Left renal cortex interstitium (tissue), 4 donors: ENCODE measurements around the gene TCF4. TPM values are rescaled to one million over a fixed set of nuclear protein-coding genes. Genes with fewer than 3 reads are reported as not detected.

Experiments used
- DNase-seq, 4 donors: peaks; one replicate each; pipeline ENCODE4 v3.0.0-alpha.2; 2013; ENCODE audit warnings: low read depth in 4 of 4, low spot score in 2 of 4, missing footprints in 1 of 4
- polyA plus RNA-seq, 4 donors: library from polyadenylated mRNA; unstranded; fragments of 120-200 nt; gene quantifications; one replicate each; pipeline ENCODE4 v1.2.1, GENCODE V29; 2013; ENCODE audit not compliant: insufficient read length in 4 of 4

TCF4 gene
- polyA plus RNA-seq = 10 to 100 TPM; 60.9 to 74.8 (median 71.2) TPM

GRCh38 chr18:55588111-55588869, at the start of gene TCF4:
TSS of gene TCF4 (minus strand) at chr18:55588192. CDS start at chr18:55587116, 1,076 bp downstream.
- peak in 2 of 4 donors; percentile 61 to 85 for DNase-seq

DNA sequence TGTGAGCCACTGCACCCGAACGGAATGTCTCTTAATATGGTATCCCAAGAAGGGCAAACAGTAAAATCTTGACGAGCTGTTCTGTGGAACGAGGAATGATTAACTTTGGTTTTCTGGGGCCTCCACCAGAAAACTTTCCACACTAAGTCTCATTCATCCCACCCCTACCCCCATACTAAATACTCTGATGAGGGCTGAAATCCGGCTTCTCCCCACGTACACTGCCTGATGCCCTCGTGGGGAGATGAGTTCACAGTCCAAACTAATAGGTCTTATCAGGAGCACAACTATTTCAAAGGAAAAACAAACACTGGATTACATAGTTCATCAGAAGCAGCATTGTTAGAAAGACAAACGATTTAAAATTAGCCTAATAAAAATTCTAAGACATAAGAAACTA, 49.2 kb upstream of the TCF4 start:
- no peak for DNase-seq

DNA sequence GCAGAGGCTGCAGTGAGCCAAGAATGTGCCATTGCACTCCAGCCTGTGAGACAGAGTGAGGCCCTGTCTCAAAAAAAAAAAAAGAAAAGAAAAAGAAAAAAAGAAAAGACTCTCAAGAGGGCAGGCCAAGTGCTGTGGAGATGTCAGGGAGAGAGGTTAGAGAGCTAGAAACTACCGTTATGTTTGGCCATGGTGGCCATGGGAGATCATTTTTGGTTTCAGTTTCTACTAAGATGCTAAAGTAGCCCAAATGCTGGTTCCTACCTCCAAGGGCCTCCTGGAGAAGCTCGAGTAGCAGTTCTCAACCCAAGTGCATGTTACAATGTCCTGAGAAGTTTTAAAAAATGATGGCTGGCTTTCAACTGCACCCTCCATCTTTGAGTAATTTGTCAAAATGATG, 47.4 kb upstream of the TCF4 start:
- DNase-seq = no peak

- no peak for DNase-seq
These were observed 46.6 kb upstream of the TCF4 start for GRCh38 chr18:55634545-55634944.

DNA sequence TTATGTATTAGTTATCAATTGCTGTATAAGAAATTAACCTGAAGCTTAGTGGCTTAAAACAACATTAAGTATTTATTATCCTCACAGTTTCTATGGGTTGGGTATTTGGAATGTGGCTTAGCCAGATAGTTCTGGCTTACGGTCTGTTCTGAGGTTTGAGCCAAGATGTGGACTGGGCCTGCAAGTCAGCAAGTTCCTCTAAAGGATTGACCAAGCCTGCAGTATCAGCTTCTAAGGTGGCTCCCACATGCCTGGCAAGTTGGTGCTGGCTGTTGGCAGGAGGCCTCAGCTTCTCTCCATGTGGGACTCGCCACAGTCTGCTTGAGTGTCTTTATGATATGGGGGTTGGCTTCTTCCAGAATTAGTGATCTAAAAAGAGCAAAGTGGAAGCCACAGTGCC, 45.0 kb upstream of the TCF4 start:
- no peak for DNase-seq

DNA sequence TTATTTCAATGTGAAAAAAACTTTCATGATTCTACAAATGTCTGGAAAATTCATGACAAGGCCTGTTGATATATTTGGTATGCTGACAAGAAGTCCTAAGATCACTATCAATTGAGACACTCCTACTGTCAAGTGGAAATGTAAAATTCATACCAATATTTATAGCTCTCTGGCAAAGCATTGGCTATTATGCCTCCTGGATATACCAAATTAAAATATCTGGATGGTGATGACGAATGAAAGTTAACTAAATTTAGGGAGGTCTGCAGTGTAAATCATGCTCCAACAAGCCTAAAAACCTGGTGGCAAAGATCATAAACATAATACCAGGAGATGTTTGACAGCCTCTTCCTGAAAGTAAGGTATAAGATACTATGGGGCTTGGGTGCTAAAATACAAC, 41.1 kb upstream of the TCF4 start:
- no peak for DNase-seq

DNA sequence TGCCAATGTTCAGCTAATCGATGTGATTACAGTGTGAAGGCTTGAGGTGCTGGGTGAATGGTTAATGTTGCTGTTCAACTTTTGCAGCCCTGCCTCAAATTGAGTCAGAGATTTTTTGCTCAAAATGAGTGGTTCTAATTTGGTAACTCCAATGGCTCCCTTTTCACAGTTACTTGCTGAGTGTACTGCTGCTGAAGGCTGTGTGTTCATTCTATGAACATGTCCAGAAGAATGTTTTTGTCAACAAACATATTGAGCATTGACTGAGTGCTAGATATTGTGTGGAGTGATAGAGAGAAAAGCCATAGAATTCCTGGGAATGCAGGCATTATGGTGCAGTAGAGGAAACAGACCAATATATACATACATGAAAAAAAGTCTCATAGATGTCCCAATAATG, 39.0 kb upstream of the TCF4 start:
- DNase-seq = no peak

DNA sequence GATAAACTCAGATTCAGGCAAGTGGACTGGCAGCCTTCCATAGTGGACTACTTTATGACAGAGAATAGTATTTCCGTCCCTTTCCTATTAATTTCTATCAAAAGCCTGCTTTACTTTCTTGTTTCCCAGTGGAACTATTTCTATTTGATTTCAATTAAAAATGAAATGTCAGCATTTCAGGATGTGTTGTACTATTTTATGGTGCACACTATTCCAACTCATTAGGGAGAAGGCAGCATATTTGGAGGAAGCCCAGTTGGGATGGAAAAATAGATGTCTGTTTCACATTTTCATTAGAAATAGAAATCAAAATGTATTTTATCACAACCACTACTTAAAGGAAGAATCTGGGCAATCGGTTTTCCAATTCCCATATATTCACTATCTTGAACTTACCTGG, 37.9 kb upstream of the TCF4 start:
- no peak for DNase-seq

DNA sequence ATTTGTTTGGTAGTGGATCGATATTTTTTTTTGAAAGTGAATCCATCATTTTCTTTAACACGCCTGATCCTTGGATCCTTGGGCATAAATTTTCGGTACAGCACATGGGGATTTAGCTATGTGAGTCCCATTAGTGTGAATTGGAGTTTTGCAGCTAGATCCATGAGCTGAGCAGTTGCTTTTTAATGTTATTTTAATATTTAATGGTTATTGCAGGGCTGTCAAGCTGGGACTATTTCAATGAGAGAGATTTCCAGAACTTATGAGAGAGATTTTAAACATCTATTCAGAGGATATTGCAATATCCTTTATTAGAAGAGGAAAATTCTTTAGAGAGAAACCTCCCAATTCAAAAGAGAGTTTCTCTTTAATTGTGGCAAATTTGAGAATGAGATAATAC, 35.6 kb upstream of the TCF4 start:
- no peak for DNase-seq

GRCh38 chr18:55610506-55610905, 22.5 kb upstream of the TCF4 start:
- no peak for DNase-seq

GRCh38 chr18:55609160-55609825, 21.3 kb upstream of the TCF4 start:
- no peak for DNase-seq

GRCh38 chr18:55608497-55608896, 20.5 kb upstream of the TCF4 start:
- no peak for DNase-seq

GRCh38 chr18:55607773-55608172, 19.8 kb upstream of the TCF4 start:
- DNase-seq = no peak

GRCh38 chr18:55605733-55606338, 17.8 kb upstream of the TCF4 start:
- DNase-seq = no peak

GRCh38 chr18:55603775-55604174, 15.8 kb upstream of the TCF4 start:
- no peak for DNase-seq

- no peak for DNase-seq
These were observed 5.9 kb upstream of the TCF4 start for GRCh38 chr18:55593888-55594287.

DNA sequence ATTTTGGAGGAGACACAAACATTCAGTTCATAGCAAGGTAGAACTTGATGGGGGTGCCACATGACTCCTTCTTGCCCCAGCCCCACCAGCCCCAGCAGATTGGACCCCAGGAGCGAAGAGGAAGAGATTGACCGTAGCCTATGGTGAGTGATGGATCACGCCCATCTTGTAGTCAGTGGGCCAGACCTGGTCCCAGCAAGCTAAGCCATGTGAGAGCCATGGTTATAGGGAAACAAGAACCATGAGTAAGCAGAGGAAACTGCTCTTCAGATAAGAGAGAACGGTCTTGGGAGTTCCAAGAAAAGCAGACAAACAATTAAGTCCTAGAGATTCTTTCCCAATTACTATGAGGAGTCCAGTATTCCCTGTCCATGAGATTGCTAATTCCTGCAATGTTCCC, 4.6 kb upstream of the TCF4 start:
- no peak for DNase-seq

- DNase-seq = no peak
These were observed 4.1 kb upstream of the TCF4 start for GRCh38 chr18:55592106-55592505.

DNA sequence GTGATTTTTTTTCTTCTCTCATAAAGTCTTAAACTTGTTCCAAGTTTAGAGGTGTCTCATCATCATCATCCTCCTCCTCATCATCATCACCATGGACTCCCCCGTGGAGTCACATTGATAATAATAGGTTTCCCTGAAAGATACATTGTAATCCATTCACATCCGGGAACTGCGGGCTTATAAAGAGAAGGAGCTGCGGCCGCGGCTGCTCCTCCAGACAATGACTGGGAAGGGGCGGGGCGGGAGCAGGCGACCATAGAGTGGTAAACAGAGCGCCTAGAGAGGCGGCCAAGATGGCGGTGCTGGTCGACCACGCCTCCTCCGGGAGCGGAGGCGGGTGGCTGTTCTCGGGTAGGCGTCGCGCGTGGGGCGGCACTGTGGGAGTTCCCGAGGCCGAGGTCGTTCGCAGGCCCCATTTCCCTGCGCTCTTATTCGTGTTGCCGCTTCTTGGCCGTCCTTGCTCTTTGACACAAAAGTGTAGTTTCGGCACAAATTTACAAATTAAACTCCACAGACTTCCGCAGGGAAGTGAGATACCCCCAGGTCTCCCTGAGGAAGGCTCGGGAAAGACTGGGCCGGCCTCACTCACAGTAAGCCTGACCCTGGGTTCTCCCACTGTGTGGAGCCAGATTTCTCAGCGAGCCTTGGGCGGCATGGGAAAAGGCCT, 1.8 kb upstream of the TCF4 start:
- DNase-seq = peak; percentile 87 to 94 (median 92)

GRCh38 chr18:55588870-55589595, 1.0 kb upstream of the TCF4 start:
- no peak for DNase-seq
